DOHH2 (cell line): ENCODE data around the gene NAT8L.

Source experiments
- H3F3A ChIP-seq: fragments of 200-600 bp; sonication (generic), shearing (Covaris generic); 2 replicates; pipeline ENCODE4 v1.6.0; 2016; ENCODE audit warnings: antibody characterized with exemption, mild to moderate bottlenecking; ENCODE audit not compliant: control insufficient read depth, insufficient read depth
- H3K27ac ChIP-seq: fragments of 200-600 bp; sonication (generic); 2 replicates; pipeline ENCODE4 v1.5.1; 2014; ENCODE audit warnings: low read depth, mild to moderate bottlenecking, low read length, moderate library complexity
- H3K27me3 ChIP-seq: fragments of 200-600 bp; sonication (generic); 2 replicates; pipeline ENCODE4 v1.6.1; 2014; ENCODE audit warnings: mild to moderate bottlenecking, low read length, mixed read lengths; ENCODE audit not compliant: control insufficient read depth
- H3K36me3 ChIP-seq: fragments of 200-600 bp; sonication (generic); 2 replicates; pipeline ENCODE4 v1.6.1; 2014; ENCODE audit warnings: mild to moderate bottlenecking, low read length, moderate library complexity, mixed read lengths; ENCODE audit not compliant: control insufficient read depth
- H3K4me1 ChIP-seq: fragments of 200-600 bp; sonication (generic); 2 replicates; pipeline ENCODE4 v1.6.1; 2014; ENCODE audit warnings: mild to moderate bottlenecking, low read length, mixed read lengths; ENCODE audit not compliant: control insufficient read depth
- H3K4me2 ChIP-seq: fragments of 200-600 bp; sonication (generic); 2 replicates; pipeline ENCODE4 v1.6.0; 2014; ENCODE audit warnings: mild to moderate bottlenecking, low read length, moderate library complexity
- H3K4me3 ChIP-seq: fragments of 200-600 bp; sonication (generic); 2 replicates; pipeline ENCODE4 v1.5.1; 2014; ENCODE audit warnings: mild to moderate bottlenecking, low read length, mixed read lengths
- H3K79me2 ChIP-seq: fragments of 200-600 bp; sonication (generic); 2 replicates; pipeline ENCODE4 v1.6.1; 2014; ENCODE audit warnings: mild to moderate bottlenecking, low read length, mixed read lengths; ENCODE audit not compliant: control insufficient read depth
- H3K9me2 ChIP-seq: fragments of 200-600 bp; sonication (generic); replicated peaks from 2 replicates; pipeline ENCODE4 v1.6.1; 2014; ENCODE audit warnings: mild to moderate bottlenecking, low read length, mixed read lengths; ENCODE audit not compliant: control insufficient read depth
- H3K9me3 ChIP-seq: fragments of 200-600 bp; sonication (generic); 2 replicates; pipeline ENCODE4 v1.6.1; 2014; ENCODE audit warnings: antibody characterized with exemption, low read length, mixed read lengths; ENCODE audit not compliant: control insufficient read depth, insufficient read depth
- H4K20me1 ChIP-seq: fragments of 200-600 bp; sonication (generic); 2 replicates; pipeline ENCODE4 v1.6.0; 2014; ENCODE audit warnings: low read depth, mild to moderate bottlenecking, antibody characterized with exemption, low read length, moderate library complexity; ENCODE audit not compliant: control insufficient read depth, insufficient read depth
- EZH2phosphoT487 ChIP-seq: fragments of 200-600 bp; sonication (generic); IDR thresholded peaks from 2 replicates; pipeline ENCODE4 v1.6.1; 2017; ENCODE audit warnings: borderline replicate concordance, mild to moderate bottlenecking, antibody characterized with exemption, low read length, moderate library complexity, mixed read lengths
- TF ChIP-seq, protein P1 (sequence below): fragments of 200-600 bp; sonication (generic); IDR thresholded peaks from one replicate; pipeline ENCODE4 v1.5.1; 2014; ENCODE audit warnings: antibody characterized with exemption, mild to moderate bottlenecking, low read depth, low read length; ENCODE audit not compliant: poor library complexity, severe bottlenecking

Gene NAT8L

DNA sequence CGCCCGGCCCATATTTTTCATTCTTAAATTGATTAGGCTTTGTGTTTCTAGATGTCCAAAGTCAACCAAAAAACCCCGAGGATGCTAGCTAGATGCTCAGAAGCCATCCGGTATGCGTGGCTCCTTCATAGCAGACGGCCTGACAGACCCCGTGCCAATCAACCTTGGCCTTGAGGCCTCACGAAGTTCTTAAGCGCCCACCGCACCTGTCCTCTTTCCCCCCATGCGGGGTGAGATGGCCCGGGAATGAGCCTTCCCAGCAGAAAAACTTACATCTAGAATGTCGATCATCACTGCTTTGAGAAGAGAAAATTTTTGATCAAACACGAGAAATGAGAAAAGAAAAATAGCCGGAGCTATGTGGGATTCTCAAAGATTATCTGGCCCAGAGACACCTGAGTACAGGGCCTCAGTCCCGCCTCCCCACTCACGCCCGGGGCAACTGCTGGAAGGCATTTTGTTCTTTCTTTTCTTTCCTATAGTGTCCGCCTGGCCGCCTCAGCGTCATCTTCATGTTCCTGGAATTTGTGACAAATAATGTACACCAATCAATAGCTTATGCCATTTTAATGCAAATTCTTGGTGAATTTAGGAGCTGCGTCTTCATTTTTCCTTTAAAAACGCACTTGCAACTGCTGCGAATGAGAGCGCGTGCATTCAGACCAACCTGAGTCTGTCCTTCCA lies 1.6 kb upstream of the NAT8L start:
- Histone ChIP-seq H3K27me3 (peaks cover 12% of the 10 kb centered on the region), H3K4me2 (no peak overlapping the region), H3K79me2 (no peaks in the 10 kb centered on the region), H3K36me3 (no peaks in the 10 kb centered on the region), H3K4me1 (no peaks in the 10 kb centered on the region), H3K9me3 (no peaks in the 10 kb centered on the region), H3F3A (no peaks in the 10 kb centered on the region), H3K4me3 (no peak overlapping the region), H3K9me2 (no peaks in the 10 kb centered on the region), H4K20me1 (no peaks in the 10 kb centered on the region), H3K27ac (no peak overlapping the region)
- no peak for TF ChIP-seq EZH2phosphoT487
- TF ChIP-seq, protein P1, sequence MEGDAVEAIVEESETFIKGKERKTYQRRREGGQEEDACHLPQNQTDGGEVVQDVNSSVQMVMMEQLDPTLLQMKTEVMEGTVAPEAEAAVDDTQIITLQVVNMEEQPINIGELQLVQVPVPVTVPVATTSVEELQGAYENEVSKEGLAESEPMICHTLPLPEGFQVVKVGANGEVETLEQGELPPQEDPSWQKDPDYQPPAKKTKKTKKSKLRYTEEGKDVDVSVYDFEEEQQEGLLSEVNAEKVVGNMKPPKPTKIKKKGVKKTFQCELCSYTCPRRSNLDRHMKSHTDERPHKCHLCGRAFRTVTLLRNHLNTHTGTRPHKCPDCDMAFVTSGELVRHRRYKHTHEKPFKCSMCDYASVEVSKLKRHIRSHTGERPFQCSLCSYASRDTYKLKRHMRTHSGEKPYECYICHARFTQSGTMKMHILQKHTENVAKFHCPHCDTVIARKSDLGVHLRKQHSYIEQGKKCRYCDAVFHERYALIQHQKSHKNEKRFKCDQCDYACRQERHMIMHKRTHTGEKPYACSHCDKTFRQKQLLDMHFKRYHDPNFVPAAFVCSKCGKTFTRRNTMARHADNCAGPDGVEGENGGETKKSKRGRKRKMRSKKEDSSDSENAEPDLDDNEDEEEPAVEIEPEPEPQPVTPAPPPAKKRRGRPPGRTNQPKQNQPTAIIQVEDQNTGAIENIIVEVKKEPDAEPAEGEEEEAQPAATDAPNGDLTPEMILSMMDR, result no peak

DNA sequence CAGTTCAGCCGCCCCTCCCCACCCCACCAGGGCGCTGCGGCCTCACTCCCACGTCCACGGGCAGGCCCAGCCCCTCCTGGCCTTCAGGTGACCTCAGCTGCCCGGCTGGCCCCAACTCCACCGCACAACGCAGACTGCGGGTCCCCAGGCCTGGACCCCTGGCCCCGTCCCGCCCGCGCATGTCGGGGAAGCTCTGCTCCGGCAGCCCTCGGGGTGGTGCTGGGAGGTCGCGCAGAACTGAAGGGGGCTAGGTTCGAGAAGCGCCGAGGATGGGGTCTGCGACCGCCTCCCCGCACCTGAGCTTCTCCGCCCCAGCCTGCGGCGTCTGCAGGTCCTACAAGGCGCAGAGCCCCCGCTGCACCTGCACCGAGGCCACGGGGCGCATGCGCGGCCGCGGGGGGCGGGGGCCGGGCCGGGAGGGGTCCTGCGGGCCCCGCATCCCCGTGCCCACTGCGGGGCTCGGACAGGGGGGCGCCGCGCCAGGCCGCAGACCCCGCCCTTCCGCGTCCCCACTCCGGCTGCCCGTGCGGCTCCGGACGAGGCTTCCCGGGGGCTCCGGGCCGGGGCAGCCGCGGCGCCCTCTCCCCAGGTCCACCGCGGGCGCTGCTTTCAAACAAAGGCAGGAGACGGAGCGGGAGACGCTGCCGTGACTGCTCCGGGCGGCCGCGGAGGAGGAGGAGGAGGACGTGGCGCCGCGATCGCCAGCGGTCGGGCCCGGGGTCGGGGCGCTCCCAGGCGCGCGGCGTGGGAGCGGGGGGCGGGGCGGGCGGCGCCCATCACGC lies 672 bp upstream of the NAT8L start:
- Histone ChIP-seq H3K27me3 (peaks cover 10% of the 10 kb centered on the region), H3K4me2 (no peak overlapping the region), H3F3A (no peaks in the 10 kb centered on the region), H4K20me1 (no peaks in the 10 kb centered on the region), H3K79me2 (no peaks in the 10 kb centered on the region), H3K4me1 (no peaks in the 10 kb centered on the region), H3K9me2 (no peaks in the 10 kb centered on the region), H3K36me3 (no peaks in the 10 kb centered on the region), H3K4me3 (no peak overlapping the region), H3K27ac (no peak overlapping the region), H3K9me3 (no peaks in the 10 kb centered on the region)
- TF ChIP-seq, protein P1, result no peak
- no peak for TF ChIP-seq EZH2phosphoT487

DNA sequence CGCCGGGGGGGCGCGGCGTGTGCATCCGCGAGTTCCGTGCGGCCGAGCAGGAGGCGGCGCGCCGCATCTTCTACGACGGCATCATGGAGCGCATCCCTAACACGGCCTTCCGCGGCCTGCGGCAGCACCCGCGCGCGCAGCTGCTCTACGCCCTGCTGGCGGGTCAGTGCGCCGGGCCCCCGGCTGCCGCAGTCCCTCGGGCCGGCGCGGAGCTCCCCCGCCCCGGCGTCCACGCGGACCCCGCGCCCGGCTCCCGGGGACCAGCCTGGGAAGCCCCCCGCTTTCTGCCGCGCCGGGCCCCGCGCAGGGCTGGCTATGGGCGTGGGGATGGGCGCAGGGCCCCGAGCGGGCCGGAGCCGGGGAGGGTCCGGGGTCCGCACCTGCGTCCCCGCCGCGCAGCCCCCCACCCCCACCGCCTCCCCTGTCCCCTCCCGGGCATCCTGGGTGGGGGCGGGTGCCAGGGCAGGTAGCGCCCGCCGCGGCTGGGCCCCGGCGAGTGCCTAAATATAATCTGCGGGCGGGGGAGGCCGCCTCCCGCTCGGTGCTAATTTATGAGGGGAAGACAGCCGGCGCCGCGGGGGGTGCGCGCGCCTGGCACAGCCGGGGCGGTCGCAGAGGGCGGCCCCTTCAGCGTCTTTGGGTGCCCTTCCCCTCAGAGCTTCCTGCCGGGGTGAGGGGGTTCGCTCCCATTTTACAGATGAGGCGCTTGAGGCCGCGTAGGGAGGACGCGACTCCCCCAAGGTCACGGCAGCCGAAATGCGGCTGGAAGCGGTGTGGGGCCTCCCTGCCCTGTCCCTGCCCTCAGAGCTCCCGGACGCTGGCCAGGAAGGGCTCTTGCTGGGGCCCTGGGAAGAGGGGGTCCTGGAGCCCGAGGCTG lies 837 bp downstream of the NAT8L start:
- Histone ChIP-seq H3K27me3 (peaks cover 10% of the 10 kb centered on the region), H3K36me3 (no peaks in the 10 kb centered on the region), H3K9me2 (no peaks in the 10 kb centered on the region), H3F3A (no peaks in the 10 kb centered on the region), H3K4me2 (no peak overlapping the region), H3K79me2 (no peaks in the 10 kb centered on the region), H3K9me3 (no peaks in the 10 kb centered on the region), H3K4me3 (no peak overlapping the region), H3K4me1 (no peaks in the 10 kb centered on the region), H3K27ac (no peak overlapping the region), H4K20me1 (no peaks in the 10 kb centered on the region)
- TF ChIP-seq, protein P1, result no peak
- no peak for TF ChIP-seq EZH2phosphoT487
